RWPE2 (cell line): ENCODE data around the gene CSRP2.

ENCODE experiments used
- ATAC-seq: fragments of 200-7000 bp; cut with Tn5 transposase; 3 replicates; pipeline ENCODE4 v1.9.1; 2021; ENCODE audit warnings: low read depth
- DNase-seq: peaks from one replicate; pipeline ENCODE4 v3.0.0-alpha.2; 2020; ENCODE audit warnings: low spot score
- H3K27ac ChIP-seq: fragments of 450-650 bp; 2 replicates; pipeline ENCODE4 v1.5.1; 2017; ENCODE audit warnings: mild to moderate bottlenecking; ENCODE audit not compliant: poor library complexity, severe bottlenecking
- H3K27me3 ChIP-seq: fragments of 250-450 bp; sonication (Bioruptor Pico); 2 replicates; pipeline ENCODE4 v1.5.1; 2021; ENCODE audit warnings: mild to moderate bottlenecking, moderate library complexity; ENCODE audit not compliant: insufficient read depth, poor library complexity, severe bottlenecking
- H3K36me3 ChIP-seq: fragments of 250-450 bp; sonication (Bioruptor Pico); 2 replicates; pipeline ENCODE4 v1.5.1; 2020; ENCODE audit warnings: low read depth, mild to moderate bottlenecking, moderate library complexity
- H3K4me1 ChIP-seq: fragments of 250-450 bp; sonication (Bioruptor Pico); 2 replicates; pipeline ENCODE4 v1.5.1; 2021; ENCODE audit warnings: mild to moderate bottlenecking, moderate library complexity; ENCODE audit not compliant: insufficient read depth, poor library complexity, severe bottlenecking
- H3K4me3 ChIP-seq: fragments of 250-450 bp; sonication (Bioruptor Pico); 2 replicates; pipeline ENCODE4 v1.5.1; 2021; ENCODE audit warnings: mild to moderate bottlenecking, moderate library complexity; ENCODE audit not compliant: severe bottlenecking
- H3K9me3 ChIP-seq: fragments of 250-450 bp; sonication (Bioruptor Pico); 2 replicates; pipeline ENCODE4 v1.5.1; 2021; ENCODE audit warnings: mild to moderate bottlenecking, moderate library complexity; ENCODE audit not compliant: severe bottlenecking
- CTCF ChIP-seq: fragments of 450-650 bp; IDR thresholded peaks from one replicate; pipeline ENCODE4 v1.5.1; 2017; ENCODE audit warnings: mild to moderate bottlenecking, moderate library complexity; ENCODE audit not compliant: poor library complexity, severe bottlenecking

The CSRP2 gene

DNA sequence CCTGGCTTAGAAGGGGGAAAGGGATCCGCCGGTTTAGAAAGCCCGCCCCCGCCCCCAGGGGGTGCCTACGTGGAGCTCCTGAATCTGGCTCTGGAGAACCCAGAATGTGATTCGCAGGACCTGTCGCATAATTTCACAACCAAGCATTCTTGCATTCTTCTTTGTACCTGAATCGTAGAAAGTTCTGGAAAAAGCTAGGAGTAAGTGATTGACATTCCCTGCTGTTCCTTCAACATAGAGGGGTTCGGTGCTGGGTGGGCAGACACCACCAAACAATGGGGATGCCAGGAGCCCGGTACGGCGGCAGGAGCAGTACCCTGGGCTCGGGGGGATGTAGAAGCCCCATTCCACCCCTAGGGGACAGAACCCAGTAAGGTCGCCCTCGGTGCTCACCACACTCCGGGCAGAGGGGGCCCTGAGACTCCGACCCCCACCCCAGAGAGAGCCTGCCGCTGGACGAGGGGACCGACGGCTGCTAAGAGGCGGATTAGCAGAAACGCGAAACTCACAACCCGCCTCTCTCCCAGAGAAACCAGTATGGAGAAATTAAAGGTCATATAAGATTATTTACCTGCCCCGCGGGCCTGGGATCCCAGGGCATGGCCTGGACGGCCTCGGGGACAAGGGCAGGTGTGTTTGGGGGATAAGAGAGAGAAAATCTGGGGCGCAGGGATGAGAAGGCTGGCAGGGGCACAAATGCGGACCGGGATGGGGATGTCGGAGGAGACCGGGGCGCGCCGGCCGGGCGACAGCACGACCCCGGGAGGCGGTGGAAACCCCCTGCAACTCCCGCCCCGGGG is 520 bp downstream of the CSRP2 start:
- H3K36me3 ChIP-seq, result no peaks in the 10 kb centered on the region
- ATAC-seq, result peak; percentile 20
- no peaks in the 10 kb centered on the region for H3K27me3 ChIP-seq
- no peak overlapping the region for H3K27ac ChIP-seq
- DNase-seq, result no peak
- peak overlapping the region; percentile 76 for H3K4me3 ChIP-seq
- no peak for TF ChIP-seq CTCF
- H3K4me1 ChIP-seq, result peaks cover 12% of the 10 kb centered on the region
- no peaks in the 10 kb centered on the region for H3K9me3 ChIP-seq

- DNase-seq, result no peak
- peaks cover 12% of the 10 kb centered on the region for H3K4me1 ChIP-seq
- H3K27ac ChIP-seq, result no peak overlapping the region
- H3K9me3 ChIP-seq, result no peaks in the 10 kb centered on the region
- ATAC-seq, result no peak
- no peak overlapping the region for H3K4me3 ChIP-seq
- TF ChIP-seq CTCF, result no peak
- H3K36me3 ChIP-seq, result no peaks in the 10 kb centered on the region
- no peaks in the 10 kb centered on the region for H3K27me3 ChIP-seq
These were observed 2.1 kb downstream of the CSRP2 start for GRCh38 chr12:76876696-76877229.

- DNase-seq, result no peak
- no peak for TF ChIP-seq CTCF
- H3K4me3 ChIP-seq, result no peak overlapping the region
- ATAC-seq, result no peak
- H3K27ac ChIP-seq, result no peak overlapping the region
- H3K36me3 ChIP-seq, result no peaks in the 10 kb centered on the region
- no peaks in the 10 kb centered on the region for H3K9me3 ChIP-seq
- peaks cover 12% of the 10 kb centered on the region for H3K4me1 ChIP-seq
- no peaks in the 10 kb centered on the region for H3K27me3 ChIP-seq
These were observed 4.2 kb downstream of the CSRP2 start for GRCh38 chr12:76874491-76875190.

DNA sequence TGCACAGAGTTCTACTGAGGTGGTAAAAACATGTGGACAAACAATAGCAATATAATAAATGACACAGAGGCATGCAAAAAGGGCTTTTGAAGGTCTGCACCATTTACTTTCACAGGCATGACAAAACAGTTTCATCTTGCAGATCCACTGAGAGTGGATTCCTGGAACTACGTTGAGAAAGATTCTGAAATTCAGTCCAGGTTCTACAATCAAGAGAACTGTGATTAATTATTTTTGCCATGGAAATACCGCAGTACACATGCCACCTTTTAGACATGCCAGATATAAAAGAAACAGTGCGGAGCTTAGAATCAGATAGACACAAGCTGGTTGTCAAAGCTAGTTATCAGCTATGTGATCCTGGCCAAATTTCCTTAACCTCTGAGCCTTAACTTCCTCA is 4.8 kb downstream of the CSRP2 start:
- no peak for DNase-seq
- no peaks in the 10 kb centered on the region for H3K27me3 ChIP-seq
- H3K4me1 ChIP-seq, result peaks cover 12% of the 10 kb centered on the region
- H3K27ac ChIP-seq, result no peak overlapping the region
- H3K9me3 ChIP-seq, result no peaks in the 10 kb centered on the region
- no peak for ATAC-seq
- no peak overlapping the region for H3K4me3 ChIP-seq
- TF ChIP-seq CTCF, result no peak
- H3K36me3 ChIP-seq, result no peaks in the 10 kb centered on the region

GRCh38 chr12:76872415-76872814 is 6.4 kb downstream of the CSRP2 start:
- no peak for TF ChIP-seq CTCF
- H3K4me1 ChIP-seq, result peaks cover 11% of the 10 kb centered on the region
- no peak for DNase-seq
- no peaks in the 10 kb centered on the region for H3K9me3 ChIP-seq
- no peak overlapping the region for H3K4me3 ChIP-seq
- H3K27ac ChIP-seq, result no peak overlapping the region
- ATAC-seq, result no peak
- no peaks in the 10 kb centered on the region for H3K27me3 ChIP-seq
- no peaks in the 10 kb centered on the region for H3K36me3 ChIP-seq
